Loucy (cell line): ENCODE results near the gene TMEM270.
"Not testable (repeated sequence)": the region's sequence is repeated elsewhere in the genome, so short reads cannot be mapped to it uniquely, and the experiment has no call there.

Source experiments
- CTCF ChIP-seq: fragments of 200-600 bp; sonication (generic); conservative IDR thresholded peaks from 2 replicates; pipeline ENCODE4 v1.5.1; 2014; ENCODE audit warnings: mild to moderate bottlenecking, antibody characterized with exemption, low read length
- EZH2phosphoT487 ChIP-seq: fragments of 200-600 bp; IDR thresholded peaks from 2 replicates; pipeline ENCODE4 v1.6.1; 2018; ENCODE audit warnings: antibody characterized with exemption, mild to moderate bottlenecking, moderate library complexity, borderline replicate concordance

- not testable (repeated sequence) for TF ChIP-seq CTCF, EZH2phosphoT487
These were observed 39.2 kb upstream of the TMEM270 start for GRCh38 chr7:73821597-73822285.
